IMR-90 (cell line): ENCODE measurements around the gene FN1. TPM values are rescaled to one million over a fixed set of nuclear protein-coding genes. Genes with fewer than 3 reads are reported as not detected.

Experiments used
- ATAC-seq: fragments of 200-7000 bp; cut with Tn5 transposase; 2 replicates; pipeline ENCODE4 v1.9.1; 2020; ENCODE audit warnings: low read depth, mild to moderate bottlenecking, moderate library complexity
- BruUV-seq: library from RNA; stranded (reverse); fragments of 400-500 nt; replicated peaks from 2 replicates; lab custom pipeline; 2021; lab: Mats Ljungman, UMichigan
- CTCF ChIA-PET: fragments of 300-600 bp; formaldehyde crosslinking; extraction: SDS; loops from one replicate; lab custom pipeline; 2021; ENCODE audit warnings: antibody characterized with exemption; lab: Yijun Ruan, JAX
- POLR2A ChIA-PET: fragments of 300-600 bp; sonication (Branson Sonifier 250); formaldehyde crosslinking; loops from one replicate; lab custom pipeline; 2022; ENCODE audit warnings: antibody characterized with exemption; ENCODE audit not compliant: unreplicated experiment; lab: Charles Lee
- DNase-seq: peaks from one replicate; pipeline ENCODE4 v3.0.0; 2013
- H2AFZ ChIP-seq: replicated peaks from 2 replicates; pipeline ENCODE3; 2013; ENCODE audit warnings: low read length, mild to moderate bottlenecking; ENCODE audit not compliant: poor library complexity
- H2AK5ac ChIP-seq: 2 replicates; pipeline ENCODE4 v1.6.1; 2013; ENCODE audit warnings: low read depth, low read length, inconsistent platforms
- H2AK9ac ChIP-seq: replicated peaks from 2 replicates; pipeline ENCODE3; 2013; ENCODE audit warnings: mild to moderate bottlenecking, low read depth, low read length, moderate library complexity; ENCODE audit not compliant: poor library complexity
- H2BK120ac ChIP-seq: 2 replicates; pipeline ENCODE4 v1.6.1; 2013; ENCODE audit warnings: low read depth, low read length, inconsistent platforms
- H2BK15ac ChIP-seq: 3 replicates; pipeline ENCODE4 v1.6.1; 2013; ENCODE audit warnings: low read depth, low read length, inconsistent platforms
- H2BK20ac ChIP-seq: 2 replicates; pipeline ENCODE4 v1.6.1; 2013; ENCODE audit warnings: low read depth, mild to moderate bottlenecking, inconsistent platforms, low read length, moderate library complexity
- H2BK5ac ChIP-seq: 2 replicates; pipeline ENCODE4 v1.6.1; 2013; ENCODE audit warnings: mild to moderate bottlenecking, low read depth, low read length, inconsistent platforms; ENCODE audit not compliant: poor library complexity, severe bottlenecking
- H3K14ac ChIP-seq: replicated peaks from 2 replicates; pipeline ENCODE4 v1.6.1; 2013; ENCODE audit warnings: low read depth, low read length, inconsistent platforms
- H3K18ac ChIP-seq: 2 replicates; pipeline ENCODE4 v1.6.1; 2013; ENCODE audit warnings: low read depth, low read length, control low read depth
- H3K23ac ChIP-seq: 2 replicates; pipeline ENCODE4 v1.6.1; 2013; ENCODE audit warnings: low read depth, low read length, inconsistent platforms
- H3K27ac ChIP-seq: 2 replicates; pipeline ENCODE4 v1.5.1; 2013; ENCODE audit warnings: mild to moderate bottlenecking, control low read depth, low read length; ENCODE audit not compliant: insufficient read depth
- H3K27me3 ChIP-seq: 2 replicates; pipeline ENCODE4 v1.6.1; 2013; ENCODE audit warnings: low read length; ENCODE audit not compliant: control insufficient read depth, insufficient read depth
- H3K36me3 ChIP-seq: 2 replicates; pipeline ENCODE4 v1.6.1; 2013; ENCODE audit warnings: low read length, mixed read lengths; ENCODE audit not compliant: control insufficient read depth, insufficient read depth
- H3K4ac ChIP-seq: 2 replicates; pipeline ENCODE4 v1.6.1; 2013; ENCODE audit warnings: low read depth, low read length, inconsistent platforms
- H3K4me1 ChIP-seq: 2 replicates; pipeline ENCODE4 v1.6.1; 2013; ENCODE audit warnings: low read length, mixed read lengths; ENCODE audit not compliant: control insufficient read depth, insufficient read depth
- H3K4me2 ChIP-seq: 2 replicates; pipeline ENCODE4 v1.6.1; 2013; ENCODE audit warnings: low read depth, mild to moderate bottlenecking, control low read depth, low read length, moderate library complexity
- H3K4me3 ChIP-seq: 2 replicates; pipeline ENCODE4 v1.5.1; 2013; ENCODE audit warnings: low read depth, mild to moderate bottlenecking, control low read depth, low read length, moderate library complexity; ENCODE audit not compliant: insufficient read depth
- H3K56ac ChIP-seq: 2 replicates; pipeline ENCODE4 v1.6.1; 2013; ENCODE audit warnings: low read length, inconsistent platforms; ENCODE audit not compliant: insufficient read depth; ENCODE audit errors: extremely low read depth
- H3K79me1 ChIP-seq, 2 experiments: 2 replicates each; pipeline ENCODE4 v1.6.1; 2013; ENCODE audit warnings: low read length in 2 of 2, inconsistent platforms in 1 of 2, low read depth in 1 of 2
- H3K9ac ChIP-seq: 2 replicates; pipeline ENCODE4 v1.6.1; 2013; ENCODE audit warnings: low read depth, low read length, control low read depth
- H3K9me1 ChIP-seq: 2 replicates; pipeline ENCODE4 v1.6.1; 2013; ENCODE audit warnings: low read length, inconsistent platforms; ENCODE audit not compliant: insufficient read depth
- H3K9me3 ChIP-seq: 2 replicates; pipeline ENCODE4 v1.6.1; 2013; ENCODE audit warnings: low read length; ENCODE audit not compliant: control insufficient read depth, insufficient read depth
- H4K20me1 ChIP-seq: 2 replicates; pipeline ENCODE4 v1.6.1; 2013; ENCODE audit warnings: low read length, inconsistent platforms; ENCODE audit not compliant: insufficient read depth
- H4K5ac ChIP-seq: 2 replicates; pipeline ENCODE4 v1.6.1; 2013; ENCODE audit warnings: mild to moderate bottlenecking, low read depth, low read length, control low read depth
- H4K8ac ChIP-seq, 2 experiments: 2 replicates each; pipeline ENCODE4 v1.6.1; 2013; ENCODE audit warnings: low read depth in 2 of 2, low read length in 2 of 2, control low read depth in 1 of 2, inconsistent platforms in 1 of 2
- H4K91ac ChIP-seq: 2 replicates; pipeline ENCODE4 v1.6.1; 2013; ENCODE audit warnings: low read depth, low read length, inconsistent platforms; ENCODE audit not compliant: insufficient read depth
- BHLHE40 ChIP-seq: fragments of 150-350 bp; IDR thresholded peaks from 2 replicates; pipeline ENCODE4 v1.6.1; 2016; ENCODE audit warnings: mild to moderate bottlenecking, low read depth, low read length
- CEBPB ChIP-seq: IDR thresholded peaks from 2 replicates; pipeline ENCODE4 v1.6.1; 2012; ENCODE audit warnings: low read depth, low read length, improper control_type of control experiment
- CHD1 ChIP-seq: IDR thresholded peaks from 2 replicates; pipeline ENCODE4 v1.6.1; 2012; ENCODE audit warnings: low read depth, low read length, improper control_type of control experiment
- FOS ChIP-seq: fragments of 150-350 bp; IDR thresholded peaks from 2 replicates; pipeline ENCODE4 v1.6.1; 2016; ENCODE audit warnings: low read depth, low read length
- MAFK ChIP-seq: IDR thresholded peaks from 2 replicates; pipeline ENCODE4 v1.6.1; 2012; ENCODE audit warnings: low read depth, low read length, improper control_type of control experiment
- MAZ ChIP-seq: IDR thresholded peaks from 2 replicates; pipeline ENCODE4 v1.6.1; 2012; ENCODE audit warnings: low read depth, mild to moderate bottlenecking, low read length, improper control_type of control experiment, moderate library complexity, borderline replicate concordance
- MXI1 ChIP-seq: IDR thresholded peaks from 2 replicates; pipeline ENCODE4 v1.6.1; 2012; ENCODE audit warnings: low read depth, mild to moderate bottlenecking, low read length, moderate library complexity, borderline replicate concordance
- NFE2L2 ChIP-seq: fragments of 150-350 bp; IDR thresholded peaks from 2 replicates; pipeline ENCODE4 v1.6.1; 2016; ENCODE audit warnings: low read depth, mild to moderate bottlenecking, low read length
- POLR2A ChIP-seq: IDR thresholded peaks from 2 replicates; pipeline ENCODE4 v1.6.1; 2012; ENCODE audit warnings: mild to moderate bottlenecking, low read depth, low read length
- RAD21 ChIP-seq: IDR thresholded peaks from 2 replicates; pipeline ENCODE4 v1.6.1; 2012; ENCODE audit warnings: low read length, improper control_type of control experiment
- RCOR1 ChIP-seq: IDR thresholded peaks from 2 replicates; pipeline ENCODE4 v1.6.1; 2012; ENCODE audit warnings: mild to moderate bottlenecking, low read length, improper control_type of control experiment; ENCODE audit not compliant: insufficient replicate concordance
- RFX5 ChIP-seq: IDR thresholded peaks from 2 replicates; pipeline ENCODE4 v1.8.0; 2012; ENCODE audit warnings: low read depth, mild to moderate bottlenecking, low read length, moderate library complexity
- SMC3 ChIP-seq: fragments of 150-350 bp; IDR thresholded peaks from 2 replicates; pipeline ENCODE4 v1.6.1; 2016; ENCODE audit warnings: low read depth, mild to moderate bottlenecking, antibody characterized with exemption, low read length, moderate library complexity
- WGBS, 2 experiments: methylation state at CpG; one replicate each; pipeline versions ENCODE4 v1.1.5 to v1.1.7; 2013; ENCODE audit warnings: missing lambda C conversion rate in 2 of 2; ENCODE audit not compliant: insufficient read length in 1 of 2; ENCODE audit errors: extremely low coverage in 2 of 2; 5-methylcytosine and 5-hydroxymethylcytosine counted together
- dilution Hi-C: fragments of 300-500 bp; cut with HindIII; formaldehyde crosslinking; loops from one replicate; pipeline ENCODE4 v1.14.3; 2018; ENCODE audit warnings: low sequenced_read_pairs; ENCODE audit not compliant: unreplicated experiment
- in situ Hi-C: fragments of 300-500 bp; cut with MboI; formaldehyde crosslinking; loops from 3 replicates; pipeline ENCODE4 v1.14.3; 2019; ENCODE audit warnings: low sequenced_read_pairs, inconsistent platforms, mixed read lengths
- intact Hi-C: fragments of 100-400 bp; cut with micrococcal nuclease; formaldehyde crosslinking; loops from 2 replicates; pipeline ENCODE4 v1.10.0; 2022
- polyA plus RNA-seq, 3 experiments: library from polyadenylated mRNA; depleted of rRNA; stranded (reverse); fragments of >200 nt; gene quantifications; 2 replicates each; pipeline ENCODE4 v1.2.3, GENCODE V29; 2012; ENCODE audit warnings: low replicate concordance in 1 of 3
- total RNA-seq: library from RNA; depleted of rRNA; stranded (reverse); fragments of >200 nt; gene quantifications from 2 replicates; pipeline ENCODE4 v1.2.3, GENCODE V29; 2012
- TF ChIP-seq, protein P1 (sequence below): fragments of 150-350 bp; IDR thresholded peaks from 2 replicates; pipeline ENCODE4 v1.6.1; 2016; ENCODE audit warnings: low read depth, mild to moderate bottlenecking, low read length, moderate library complexity, borderline replicate concordance
- TF ChIP-seq, protein P2 (sequence below): conservative IDR thresholded peaks from 2 replicates; pipeline ENCODE4 v1.5.1; 2012; ENCODE audit warnings: mild to moderate bottlenecking, low read depth, low read length, improper control_type of control experiment
- TF ChIP-seq, protein P3 (sequence below): fragments of 150-350 bp; IDR thresholded peaks from 2 replicates; pipeline ENCODE4 v1.6.1; 2017; ENCODE audit warnings: mild to moderate bottlenecking, antibody characterized with exemption, low read length, low read depth

FN1 gene
- total and polyA plus RNA-seq, 2 of the 4 experiments (the other 2 are of a cell fraction): 8,243 to 13,004 TPM

DNA sequence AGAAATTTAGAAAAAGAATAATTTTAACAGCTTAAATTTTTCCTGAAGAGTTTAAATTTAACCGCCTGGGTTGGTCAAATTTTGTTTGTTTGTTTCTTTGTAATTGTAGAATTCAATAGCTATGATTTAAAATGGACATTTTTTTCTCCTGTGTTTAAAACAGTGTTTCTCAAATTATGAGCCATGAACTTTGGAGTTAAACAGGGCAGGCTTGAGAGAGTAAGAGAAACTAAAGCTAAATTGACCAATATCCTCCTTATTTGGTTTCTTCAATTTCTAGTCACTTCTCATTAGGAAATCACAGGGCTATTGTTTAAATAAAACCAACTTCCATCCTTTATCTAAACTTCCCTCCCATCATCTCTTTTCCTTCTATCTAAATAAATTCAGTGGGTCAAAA, 21.9 kb downstream of the FN1 start:
- H2BK120ac ChIP-seq: no peak overlapping the region
- no peak overlapping the region for H3K4me3 ChIP-seq
- no peak overlapping the region for H3K14ac ChIP-seq
- WGBS, 2 experiments: no CpG with 5 or more reads among the region's 1 CpG
- no peak overlapping the region for H3K4ac ChIP-seq
- H3K79me1 ChIP-seq: peaks cover 20 to 47% of the 10 kb centered on the region in 2 experiments
- H3K9ac ChIP-seq: no peak overlapping the region
- dilution Hi-C loops: no loop called here
- peaks cover 14% of the 10 kb centered on the region for H3K9me1 ChIP-seq
- H2AFZ ChIP-seq: no peak overlapping the region
- DNase-seq (no peak), ATAC-seq (no peak)
- H3K4me1 ChIP-seq: peaks cover 19% of the 10 kb centered on the region
- in situ Hi-C loops: no loop called here
- H3K27ac ChIP-seq: no peak overlapping the region; the same call in 1 of the 2 replicates
- no peak overlapping the region for H3K23ac ChIP-seq
- H4K91ac ChIP-seq: no peak overlapping the region
- no peak overlapping the region for H2AK5ac ChIP-seq
- TF ChIP-seq FOS: no peak
- no peak for TF ChIP-seq SMC3
- no peak for TF ChIP-seq RFX5
- TF ChIP-seq, protein P1, sequence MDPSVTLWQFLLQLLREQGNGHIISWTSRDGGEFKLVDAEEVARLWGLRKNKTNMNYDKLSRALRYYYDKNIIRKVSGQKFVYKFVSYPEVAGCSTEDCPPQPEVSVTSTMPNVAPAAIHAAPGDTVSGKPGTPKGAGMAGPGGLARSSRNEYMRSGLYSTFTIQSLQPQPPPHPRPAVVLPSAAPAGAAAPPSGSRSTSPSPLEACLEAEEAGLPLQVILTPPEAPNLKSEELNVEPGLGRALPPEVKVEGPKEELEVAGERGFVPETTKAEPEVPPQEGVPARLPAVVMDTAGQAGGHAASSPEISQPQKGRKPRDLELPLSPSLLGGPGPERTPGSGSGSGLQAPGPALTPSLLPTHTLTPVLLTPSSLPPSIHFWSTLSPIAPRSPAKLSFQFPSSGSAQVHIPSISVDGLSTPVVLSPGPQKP: no peak
- no peak for TF ChIP-seq RCOR1
- TF ChIP-seq, protein P2, sequence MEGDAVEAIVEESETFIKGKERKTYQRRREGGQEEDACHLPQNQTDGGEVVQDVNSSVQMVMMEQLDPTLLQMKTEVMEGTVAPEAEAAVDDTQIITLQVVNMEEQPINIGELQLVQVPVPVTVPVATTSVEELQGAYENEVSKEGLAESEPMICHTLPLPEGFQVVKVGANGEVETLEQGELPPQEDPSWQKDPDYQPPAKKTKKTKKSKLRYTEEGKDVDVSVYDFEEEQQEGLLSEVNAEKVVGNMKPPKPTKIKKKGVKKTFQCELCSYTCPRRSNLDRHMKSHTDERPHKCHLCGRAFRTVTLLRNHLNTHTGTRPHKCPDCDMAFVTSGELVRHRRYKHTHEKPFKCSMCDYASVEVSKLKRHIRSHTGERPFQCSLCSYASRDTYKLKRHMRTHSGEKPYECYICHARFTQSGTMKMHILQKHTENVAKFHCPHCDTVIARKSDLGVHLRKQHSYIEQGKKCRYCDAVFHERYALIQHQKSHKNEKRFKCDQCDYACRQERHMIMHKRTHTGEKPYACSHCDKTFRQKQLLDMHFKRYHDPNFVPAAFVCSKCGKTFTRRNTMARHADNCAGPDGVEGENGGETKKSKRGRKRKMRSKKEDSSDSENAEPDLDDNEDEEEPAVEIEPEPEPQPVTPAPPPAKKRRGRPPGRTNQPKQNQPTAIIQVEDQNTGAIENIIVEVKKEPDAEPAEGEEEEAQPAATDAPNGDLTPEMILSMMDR: no peak
- TF ChIP-seq MAZ: no peak
- TF ChIP-seq, protein P3, sequence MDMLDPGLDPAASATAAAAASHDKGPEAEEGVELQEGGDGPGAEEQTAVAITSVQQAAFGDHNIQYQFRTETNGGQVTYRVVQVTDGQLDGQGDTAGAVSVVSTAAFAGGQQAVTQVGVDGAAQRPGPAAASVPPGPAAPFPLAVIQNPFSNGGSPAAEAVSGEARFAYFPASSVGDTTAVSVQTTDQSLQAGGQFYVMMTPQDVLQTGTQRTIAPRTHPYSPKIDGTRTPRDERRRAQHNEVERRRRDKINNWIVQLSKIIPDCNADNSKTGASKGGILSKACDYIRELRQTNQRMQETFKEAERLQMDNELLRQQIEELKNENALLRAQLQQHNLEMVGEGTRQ: no peak
- no peak for TF ChIP-seq MXI1
- no peak for TF ChIP-seq CHD1
- TF ChIP-seq RAD21: no peak
- TF ChIP-seq BHLHE40: no peak
- TF ChIP-seq POLR2A: no peak
- no peak for TF ChIP-seq NFE2L2
- TF ChIP-seq MAFK: no peak
- TF ChIP-seq CEBPB: no peak
- no peak overlapping the region for H4K5ac ChIP-seq
- no peak overlapping the region for H2AK9ac ChIP-seq
- ChIA-PET CTCF (no interaction called here), POLR2A (interaction anchor here (0.7 kb wide), 1 partner anchor 11 kb away, joined by 3 read pairs; no protein-coding TSS in a partner anchor)
- H2BK5ac ChIP-seq: peak overlapping the region; percentile 73
- H4K20me1 ChIP-seq: peaks cover 14% of the 10 kb centered on the region; the same call in 1 of the 2 replicates
- no peak overlapping the region for H4K8ac ChIP-seq
- no peak overlapping the region for H3K56ac ChIP-seq
- H2BK15ac ChIP-seq: no peak overlapping the region; the same call in 2 of the 3 replicates
- H3K27me3 ChIP-seq: no peaks in the 10 kb centered on the region
- H3K9me3 ChIP-seq: no peaks in the 10 kb centered on the region
- no peak overlapping the region for H3K18ac ChIP-seq
- H3K4me2 ChIP-seq: no peak overlapping the region
- H3K36me3 ChIP-seq: peaks cover 61% of the 10 kb centered on the region
- intact Hi-C loops: no loop called here
- no TSS peak for BruUV-seq
- H2BK20ac ChIP-seq: no peak overlapping the region
